Keratinocyte (primary cell): Measurements from ENCODE around the gene CACNB4. TPM values are rescaled to one million over a fixed set of nuclear protein-coding genes. Genes with fewer than 3 reads are reported as not detected.

Experiments used
- DNase-seq: peaks from one replicate; pipeline ENCODE4 v3.0.0-alpha.2; 2011; ENCODE audit warnings: low read depth, missing footprints, low spot score
- FAIRE-seq: peaks from 2 replicates; lab custom pipeline; 2011; peaks lifted over from hg19 to GRCh38; lab: Jason Lieb, UNC
- H2AFZ ChIP-seq: 2 replicates; pipeline ENCODE4 v1.6.0; 2012; ENCODE audit warnings: low read length, control low read depth, inconsistent platforms; ENCODE audit not compliant: control insufficient read depth
- H3K27ac ChIP-seq: 2 replicates; pipeline ENCODE4 v1.5.1; 2011; ENCODE audit warnings: low read length; ENCODE audit not compliant: control insufficient read depth, insufficient read depth
- H3K27me3 ChIP-seq: 3 replicates; pipeline ENCODE4 v1.6.0; 2011; ENCODE audit warnings: low read length; ENCODE audit not compliant: control insufficient read depth, insufficient read depth; ENCODE audit errors: extremely low read depth
- H3K36me3 ChIP-seq, 2 experiments: 2 replicates in 1 of 2; 3 replicates in 1 of 2; pipeline ENCODE4 v1.5.1; 2011; ENCODE audit warnings: low read length in 2 of 2, mild to moderate bottlenecking in 1 of 2; ENCODE audit not compliant: control insufficient read depth in 2 of 2, insufficient read depth in 2 of 2; ENCODE audit errors: extremely low read depth in 1 of 2
- H3K4me1 ChIP-seq: 3 replicates; pipeline ENCODE4 v1.5.1; 2011; ENCODE audit warnings: low read length; ENCODE audit not compliant: control insufficient read depth, insufficient read depth; ENCODE audit errors: extremely low read depth
- H3K4me2 ChIP-seq: 3 replicates; pipeline ENCODE4 v1.6.0; 2011; ENCODE audit warnings: low read depth, low read length; ENCODE audit not compliant: control insufficient read depth, insufficient read depth; ENCODE audit errors: extremely low read depth
- H3K4me3 ChIP-seq, 3 experiments: fragments of 200-600 bp in 1 of 3; sonication (generic) in 1 of 3; 2 replicates in 2 of 3; 3 replicates in 1 of 3; pipeline ENCODE4 v1.5.1; 2011 to 2016; ENCODE audit warnings: low read length in 3 of 3, mild to moderate bottlenecking in 3 of 3, control low read depth in 2 of 3, inconsistent platforms in 1 of 3, low read depth in 1 of 3, mixed read lengths in 1 of 3, mixed run types in 1 of 3, moderate library complexity in 1 of 3; ENCODE audit not compliant: control insufficient read depth in 2 of 3, insufficient read depth in 2 of 3; ENCODE audit errors: extremely low read depth in 1 of 3
- H3K79me2 ChIP-seq: 2 replicates; pipeline ENCODE4 v1.6.0; 2012; ENCODE audit warnings: low read length; ENCODE audit not compliant: control insufficient read depth, insufficient read depth
- H3K9ac ChIP-seq: 3 replicates; pipeline ENCODE4 v1.6.0; 2011; ENCODE audit warnings: low read length; ENCODE audit not compliant: control insufficient read depth, insufficient read depth; ENCODE audit errors: extremely low read depth
- H3K9me1 ChIP-seq: 3 replicates; pipeline ENCODE4 v1.6.0; 2011; ENCODE audit warnings: low read length; ENCODE audit not compliant: control insufficient read depth, insufficient read depth; ENCODE audit errors: extremely low read depth
- H3K9me3 ChIP-seq: 2 replicates; pipeline ENCODE4 v1.5.1; 2012; ENCODE audit warnings: low read depth, low read length; ENCODE audit not compliant: control insufficient read depth
- H4K20me1 ChIP-seq: 3 replicates; pipeline ENCODE4 v1.6.0; 2011; ENCODE audit warnings: low read length; ENCODE audit not compliant: control insufficient read depth, insufficient read depth; ENCODE audit errors: extremely low read depth
- CTCF ChIP-seq, 3 experiments: IDR thresholded peaks in 1 of 3; conservative IDR thresholded peaks in 1 of 3; optimal IDR thresholded peaks in 1 of 3; 2 replicates in 2 of 3; 3 replicates in 1 of 3; pipeline versions ENCODE3 to v1.5.1; 2011; ENCODE audit warnings: low read length in 3 of 3, mild to moderate bottlenecking in 3 of 3, moderate library complexity in 2 of 3, control low read depth in 1 of 3, inconsistent platforms in 1 of 3; ENCODE audit not compliant: insufficient read depth in 2 of 3; ENCODE audit errors: extremely low read depth in 1 of 3
- EZH2 ChIP-seq: IDR thresholded peaks from one replicate; pipeline ENCODE4 v1.6.1; 2012; ENCODE audit warnings: inconsistent platforms, mild to moderate bottlenecking, low read length, moderate library complexity
- dilution Hi-C: fragments of 300-500 bp; cut with MboI; formaldehyde crosslinking; loops from one replicate; pipeline ENCODE4 v1.7.0; 2020; ENCODE audit warnings: low sequenced_read_pairs; ENCODE audit not compliant: extremely low pct_ligation_motif_present
- polyA plus RNA-seq, 5 experiments: library from polyadenylated mRNA; depleted of rRNA in 3 of 5; stranded (reverse) in 3 of 5; stranded (forward) in 1 of 5; unstranded in 1 of 5; fragments of >200 nt; gene quantifications; 1 replicate in 1 of 5; 2 replicates in 3 of 5; 3 replicates in 1 of 5; pipeline versions ENCODE4 v1.2.1 to v1.2.3, GENCODE V29; 2011 to 2012; ENCODE audit warnings: missing spikeins in 2 of 5, low read depth in 1 of 5, low replicate concordance in 1 of 5

The CACNB4 gene
- polyA plus RNA-seq, 1 donor (not counting 4 experiments of a cell fraction or from before 2014, with no cell fraction given) = 0.30 TPM

- Histone ChIP-seq H3K27ac (no peak overlapping the region), H3K4me1 (no peaks in the 10 kb centered on the region), H4K20me1 (peaks cover 5% of the 10 kb centered on the region), H3K36me3 (peaks cover under 1 to 5% of the 10 kb centered on the region in 2 experiments), H3K27me3 (no peaks in the 10 kb centered on the region), H2AFZ (no peak overlapping the region), H3K79me2 (peaks cover 69% of the 10 kb centered on the region), H3K4me2 (no peak overlapping the region), H3K9me1 (peaks cover 2% of the 10 kb centered on the region), H3K9ac (no peak overlapping the region), H3K4me3 (no peak overlapping the region), H3K9me3 (no peaks in the 10 kb centered on the region)
- TF ChIP-seq CTCF (optimal IDR thresholded peaks at IDR 0.05 in 1 of 3, IDR thresholded peaks at IDR 0.05 in 1 of 3, conservative IDR thresholded peaks at IDR 0.05 in 1 of 3; ENCODE audit: extremely low read depth in 1 of 3, insufficient read depth in 2 of 3, low read length in 3 of 3) = no peak
- no peak for TF ChIP-seq EZH2
- FAIRE-seq (no peak), DNase-seq (no peak)
- dilution Hi-C loops = no loop called here
Observed at GRCh38 chr2:151817929-151818328, 280.9 kb downstream of the CACNB4 start.

- no peak overlapping the region for H3K9ac ChIP-seq
- peak; percentile 75 for FAIRE-seq
- no peaks in the 10 kb centered on the region for H3K9me3 ChIP-seq
- no peaks in the 10 kb centered on the region for H3K27me3 ChIP-seq
- H3K9me1 ChIP-seq = peaks cover 2% of the 10 kb centered on the region
- no peak overlapping the region for H3K27ac ChIP-seq
- dilution Hi-C loops = no loop called here
- no peak for DNase-seq
- H3K4me3 ChIP-seq = no peak overlapping the region
- peaks cover 60% of the 10 kb centered on the region for H3K79me2 ChIP-seq
- no peak overlapping the region for H3K4me2 ChIP-seq
- peaks cover 2 to 5% of the 10 kb centered on the region in 2 experiments for H3K36me3 ChIP-seq
- TF ChIP-seq CTCF (optimal IDR thresholded peaks at IDR 0.05 in 1 of 3, IDR thresholded peaks at IDR 0.05 in 1 of 3, conservative IDR thresholded peaks at IDR 0.05 in 1 of 3; ENCODE audit: extremely low read depth in 1 of 3, insufficient read depth in 2 of 3, low read length in 3 of 3) (no peak), EZH2 (no peak)
- H3K4me1 ChIP-seq = no peaks in the 10 kb centered on the region
- no peak overlapping the region for H2AFZ ChIP-seq
- peaks cover 3% of the 10 kb centered on the region for H4K20me1 ChIP-seq
Observed at GRCh38 chr2:151816843-151817242, 282.0 kb downstream of the CACNB4 start.
